NCI-H774 (cell line): ENCODE measurements around the gene ATP7B.
"Not testable (repeated sequence)": the region's sequence is repeated elsewhere in the genome, so short reads cannot be mapped to it uniquely, and the experiment has no call there.

Source experiments
- DNase-seq: peaks from one replicate; lab custom pipeline; 2025; lab: John Stamatoyannopoulos, UW

The ATP7B gene

GRCh38 chr13:52006523-52007245, 4.6 kb downstream of the ATP7B start:
- no peak for DNase-seq

DNA sequence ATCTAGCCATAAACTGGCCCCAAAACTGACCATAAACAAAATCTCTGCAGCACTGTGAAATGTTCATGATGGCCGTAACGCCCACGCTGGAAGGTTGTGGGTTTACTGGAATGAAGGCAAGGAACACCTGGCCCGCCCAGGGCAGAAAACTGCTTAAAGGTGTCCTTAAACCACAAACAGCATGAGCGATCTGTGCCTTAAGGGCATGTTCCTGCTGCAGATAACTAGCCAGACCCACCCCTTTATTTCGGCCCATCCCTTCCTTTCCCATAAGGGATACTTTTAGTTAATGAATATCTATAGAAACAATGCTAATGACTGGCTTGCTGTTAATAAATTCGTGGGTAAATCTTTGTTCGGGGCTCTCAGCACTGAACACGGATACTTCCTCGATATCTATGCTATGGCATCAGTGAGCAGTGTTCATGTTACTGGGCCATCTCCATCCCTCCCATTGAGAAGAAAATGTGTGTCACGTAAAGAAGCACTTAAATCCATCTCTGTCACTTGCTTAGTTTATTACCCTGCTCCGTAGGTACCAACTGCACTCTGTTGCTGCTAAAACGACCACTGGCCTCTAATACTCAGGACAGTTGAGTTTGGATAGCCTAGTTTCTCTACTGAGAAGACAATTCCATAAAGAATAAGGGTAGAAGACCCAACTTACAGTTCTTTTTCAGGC, 5.3 kb downstream of the ATP7B start:
- no peak for DNase-seq

GRCh38 chr13:52004511-52005170, 6.6 kb downstream of the ATP7B start:
- no peak for DNase-seq

GRCh38 chr13:52003541-52003940, 7.7 kb downstream of the ATP7B start:
- DNase-seq, result no peak

- DNase-seq, result no peak
These were observed 8.9 kb downstream of the ATP7B start for GRCh38 chr13:52002361-52002760.

GRCh38 chr13:52001120-52001731, 10.0 kb downstream of the ATP7B start:
- DNase-seq, result peak; percentile 6

DNA sequence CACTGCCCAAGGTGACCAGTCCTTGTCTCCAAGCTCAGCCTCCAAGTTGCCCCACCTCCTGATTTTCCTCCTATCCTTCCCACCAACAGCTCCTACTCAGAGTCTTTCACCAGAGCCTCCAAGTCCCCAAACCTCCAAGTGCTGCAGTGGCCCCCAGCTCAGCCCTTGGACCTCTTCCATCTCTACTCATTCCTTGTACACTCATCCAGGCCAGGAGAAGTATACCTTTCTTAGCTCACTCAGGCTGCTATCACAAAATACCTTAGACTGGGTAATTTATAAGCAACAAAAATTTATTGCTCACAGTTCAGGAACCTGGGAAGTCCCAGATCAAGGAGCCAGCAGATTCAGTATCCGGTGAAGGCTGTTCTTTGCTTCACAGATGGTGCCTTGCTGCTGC, 11.3 kb downstream of the ATP7B start:
- DNase-seq, result no peak

DNA sequence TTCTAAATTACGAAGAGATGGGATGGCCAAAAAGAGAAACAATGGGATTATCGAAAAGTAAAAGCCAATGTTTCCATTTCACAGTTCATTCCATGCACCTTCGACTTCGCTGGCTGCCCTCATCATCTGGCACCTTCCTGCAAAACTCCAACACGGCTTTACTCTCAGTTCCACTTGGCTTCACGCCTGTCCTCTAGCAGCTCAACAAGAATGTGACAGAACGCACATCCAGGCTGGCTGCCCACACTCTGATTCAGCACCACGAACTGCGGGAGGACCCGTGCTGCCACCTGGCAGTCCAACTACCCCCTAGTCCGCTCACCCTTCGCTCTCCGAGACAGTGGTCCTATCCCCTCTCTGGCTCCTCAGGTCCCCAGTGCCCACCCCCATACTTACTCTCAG, 11.7 kb downstream of the ATP7B start:
- DNase-seq, result no peak

- DNase-seq, result no peak
These were observed 12.3 kb downstream of the ATP7B start for GRCh38 chr13:51998723-51999509.

DNA sequence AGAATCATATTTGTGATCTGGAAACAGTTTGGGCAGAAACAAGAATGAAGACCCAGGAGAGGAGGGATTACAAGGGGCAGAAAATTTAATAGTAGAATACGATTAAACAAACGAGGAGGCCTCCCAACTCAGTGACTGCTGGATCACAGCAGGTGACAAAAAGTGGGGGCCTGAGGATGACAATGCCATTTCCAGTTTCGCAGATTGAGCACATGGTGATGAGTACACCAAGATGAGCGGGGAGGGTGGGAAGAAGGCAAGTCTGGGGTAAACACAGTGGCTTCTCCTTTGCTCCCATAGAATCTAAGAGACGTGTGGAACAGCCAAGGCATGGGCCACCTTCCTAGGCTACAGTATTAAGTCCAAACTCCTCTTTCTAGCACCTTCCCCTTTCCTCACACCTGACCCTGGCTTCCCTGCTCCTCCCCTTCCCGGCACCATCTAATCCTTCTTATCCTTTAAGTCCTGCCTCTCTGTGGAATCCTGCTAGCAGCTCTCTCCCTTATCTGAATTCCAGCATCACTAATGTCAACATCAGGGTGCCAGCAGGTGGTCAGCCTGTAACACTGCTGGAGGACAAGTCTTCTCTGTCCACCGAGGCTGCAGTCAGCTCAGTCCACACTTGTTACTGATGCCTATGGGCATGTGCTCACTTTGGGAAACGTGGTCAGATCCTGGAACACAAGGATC, 13.5 kb downstream of the ATP7B start:
- DNase-seq, result no peak

DNA sequence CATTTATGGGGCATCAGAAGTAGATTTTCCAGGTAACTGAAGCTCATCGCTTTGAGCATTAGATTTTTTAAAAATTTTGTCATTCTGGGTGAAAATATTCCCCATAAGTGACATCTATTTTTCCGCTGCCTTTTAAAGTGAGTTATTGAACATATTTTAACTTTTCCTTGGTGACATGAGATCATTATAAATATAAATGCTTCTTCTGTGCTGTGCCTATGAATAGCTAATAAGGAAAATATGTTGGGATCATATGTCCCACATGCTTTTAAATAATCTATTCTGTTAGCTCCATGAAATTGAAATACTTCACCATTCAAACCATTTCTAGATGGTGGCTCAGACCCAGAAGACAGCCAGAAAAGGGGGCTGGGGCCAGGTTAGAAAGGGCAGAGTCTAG, 14.1 kb downstream of the ATP7B start:
- DNase-seq, result no peak

DNA sequence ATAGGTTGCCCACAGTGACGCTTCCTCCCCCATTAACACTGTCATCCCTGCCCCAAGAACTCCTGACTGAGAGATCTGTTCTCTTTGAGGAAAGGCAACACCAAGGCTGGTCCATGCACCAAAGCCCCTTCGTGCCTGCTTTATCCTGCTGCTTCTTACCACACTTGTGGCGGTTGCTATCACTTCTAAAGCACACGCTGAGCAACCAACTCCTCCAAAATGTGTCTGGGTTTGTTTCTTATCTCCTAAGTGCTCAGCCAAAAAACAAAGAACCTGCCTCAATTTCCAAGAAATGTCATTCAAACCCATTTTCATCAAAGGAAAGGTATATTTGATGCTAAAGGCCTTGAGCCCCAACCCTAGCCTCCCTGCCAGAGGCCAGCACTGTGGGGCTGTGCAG, 14.6 kb downstream of the ATP7B start:
- no peak for DNase-seq

- DNase-seq, result no peak
These were observed 15.3 kb downstream of the ATP7B start for GRCh38 chr13:51995677-51996551.

GRCh38 chr13:51993713-51994112, 17.5 kb downstream of the ATP7B start:
- DNase-seq, result no peak

GRCh38 chr13:51988988-51989618, 22.1 kb downstream of the ATP7B start:
- DNase-seq, result no peak

DNA sequence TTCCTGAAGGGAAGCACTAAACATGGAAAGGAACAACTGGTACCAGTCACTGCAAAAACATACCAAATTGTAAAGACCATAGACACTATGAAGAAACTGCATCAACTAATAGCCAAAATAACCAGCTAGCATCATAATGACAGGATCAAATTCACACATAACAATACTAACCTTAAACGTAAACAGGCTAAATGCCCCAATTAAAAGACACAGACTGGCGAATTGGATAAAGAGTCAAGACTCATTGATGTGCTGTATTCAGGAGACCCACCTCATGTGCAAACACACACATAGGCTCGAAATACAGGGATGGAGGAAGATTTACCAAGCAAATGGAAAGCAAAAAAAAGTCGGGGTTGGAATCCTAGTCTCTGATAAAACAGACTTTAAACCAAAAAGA, 26.3 kb downstream of the ATP7B start:
- not testable (repeated sequence) for DNase-seq

- not testable (repeated sequence) for DNase-seq
These were observed 28.0 kb downstream of the ATP7B start for GRCh38 chr13:51983292-51983691.

DNA sequence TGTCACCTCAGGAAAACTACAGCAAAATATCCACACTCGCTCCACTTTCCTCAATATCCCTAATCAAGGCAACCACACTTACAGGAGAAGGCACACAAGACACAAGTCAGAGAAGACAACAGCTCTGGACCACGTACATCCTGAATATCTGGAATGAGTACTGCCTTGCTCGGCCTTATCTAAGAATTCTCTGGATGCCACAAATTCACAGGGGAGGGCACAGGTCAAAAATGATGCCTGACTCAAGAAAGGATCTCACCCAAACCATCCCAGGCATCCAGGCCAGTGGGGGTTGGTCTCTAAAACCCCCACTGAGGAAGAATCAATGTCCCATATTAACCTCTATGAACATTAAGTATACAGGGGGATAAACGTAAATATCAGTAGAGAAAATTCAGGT, 29.9 kb downstream of the ATP7B start:
- DNase-seq, result no peak

DNA sequence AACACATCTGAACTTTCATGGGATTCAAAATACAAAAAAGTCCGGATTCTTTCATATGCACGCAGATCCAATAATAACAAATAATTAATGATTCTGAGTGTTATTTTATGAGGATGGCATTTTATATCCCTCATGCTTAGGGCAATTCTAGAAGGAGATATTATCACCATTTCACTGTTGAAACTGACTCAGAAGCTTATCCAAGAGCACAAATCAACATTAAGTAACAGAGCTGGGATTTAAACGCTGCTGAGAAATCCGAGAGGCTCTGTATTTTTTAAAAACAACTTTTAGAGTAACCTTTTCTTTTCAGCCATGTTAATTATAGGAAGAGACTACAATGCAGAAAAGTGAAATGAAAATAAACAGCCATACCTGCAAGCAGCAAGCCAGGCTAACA, 30.3 kb downstream of the ATP7B start:
- no peak for DNase-seq
